Measurements from ENCODE around the gene ATP8A1. TPM values are rescaled to one million over a fixed set of nuclear protein-coding genes. Genes with fewer than 3 reads are reported as not detected.

Gene ATP8A1
- total and polyA plus RNA-seq, 2 of the 4 experiments (the other 2 are of a cell fraction), result 0.12 to 0.36 TPM

GRCh38 chr4:42464550-42465094 lies 192.3 kb downstream of the ATP8A1 start:
- no TSS peak for BruUV-seq (replicated peaks)
- in situ Hi-C loops (cut with MboI; ENCODE audit: low sequenced_read_pairs), result no loop called here
- no peak overlapping the region for H2BK15ac ChIP-seq (ENCODE audit: low read depth, low read length)
- H3K9ac ChIP-seq (ENCODE audit: low read depth, low read length), result no peak overlapping the region
- H3K4me2 ChIP-seq (ENCODE audit: low read depth, low read length), result no peak overlapping the region
- no peaks in the 10 kb centered on the region for H3K9me3 ChIP-seq (ENCODE audit: control insufficient read depth, insufficient read depth, low read length)
- TF ChIP-seq RFX5 (IDR thresholded peaks at IDR 0.05; ENCODE audit: low read depth, low read length) (no peak), RCOR1 (IDR thresholded peaks at IDR 0.05; ENCODE audit: insufficient replicate concordance, low read length) (no peak), ELK1 (IDR thresholded peaks at IDR 0.05; ENCODE audit: borderline replicate concordance, low read depth, low read length) (no peak), POLR2A (IDR thresholded peaks at IDR 0.05; ENCODE audit: low read depth, low read length) (no peak), FOS (IDR thresholded peaks at IDR 0.05; ENCODE audit: low read depth, low read length) (no peak), USF2 (IDR thresholded peaks at IDR 0.05; ENCODE audit: low read depth, low read length) (no peak), BHLHE40 (IDR thresholded peaks at IDR 0.05; ENCODE audit: low read depth, low read length) (no peak), MAZ (IDR thresholded peaks at IDR 0.05; ENCODE audit: borderline replicate concordance, low read depth, low read length) (no peak), SMC3 (IDR thresholded peaks at IDR 0.05; ENCODE audit: low read depth, low read length) (no peak), MXI1 (IDR thresholded peaks at IDR 0.05; ENCODE audit: borderline replicate concordance, low read depth, low read length) (no peak), CEBPB (IDR thresholded peaks at IDR 0.05; ENCODE audit: low read depth, low read length) (no peak), MAFK (IDR thresholded peaks at IDR 0.05; ENCODE audit: low read depth, low read length) (no peak), CHD1 (IDR thresholded peaks at IDR 0.05; ENCODE audit: low read depth, low read length) (no peak), NFE2L2 (IDR thresholded peaks at IDR 0.05; ENCODE audit: low read depth, low read length) (no peak), RAD21 (IDR thresholded peaks at IDR 0.05; ENCODE audit: low read length) (no peak)
- TF ChIP-seq, protein P1, sequence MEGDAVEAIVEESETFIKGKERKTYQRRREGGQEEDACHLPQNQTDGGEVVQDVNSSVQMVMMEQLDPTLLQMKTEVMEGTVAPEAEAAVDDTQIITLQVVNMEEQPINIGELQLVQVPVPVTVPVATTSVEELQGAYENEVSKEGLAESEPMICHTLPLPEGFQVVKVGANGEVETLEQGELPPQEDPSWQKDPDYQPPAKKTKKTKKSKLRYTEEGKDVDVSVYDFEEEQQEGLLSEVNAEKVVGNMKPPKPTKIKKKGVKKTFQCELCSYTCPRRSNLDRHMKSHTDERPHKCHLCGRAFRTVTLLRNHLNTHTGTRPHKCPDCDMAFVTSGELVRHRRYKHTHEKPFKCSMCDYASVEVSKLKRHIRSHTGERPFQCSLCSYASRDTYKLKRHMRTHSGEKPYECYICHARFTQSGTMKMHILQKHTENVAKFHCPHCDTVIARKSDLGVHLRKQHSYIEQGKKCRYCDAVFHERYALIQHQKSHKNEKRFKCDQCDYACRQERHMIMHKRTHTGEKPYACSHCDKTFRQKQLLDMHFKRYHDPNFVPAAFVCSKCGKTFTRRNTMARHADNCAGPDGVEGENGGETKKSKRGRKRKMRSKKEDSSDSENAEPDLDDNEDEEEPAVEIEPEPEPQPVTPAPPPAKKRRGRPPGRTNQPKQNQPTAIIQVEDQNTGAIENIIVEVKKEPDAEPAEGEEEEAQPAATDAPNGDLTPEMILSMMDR (conservative IDR thresholded peaks at IDR 0.05; ENCODE audit: low read depth, low read length), result no peak
- ChIA-PET CTCF (interaction anchor here (0.9 to 1.0 kb wide), 2 partner anchors 11 to 55 kb away, joined by 3 to 4 read pairs; no protein-coding TSS in a partner anchor), POLR2A (ENCODE audit: unreplicated experiment) (no interaction called here)
- H3K4me3 ChIP-seq (ENCODE audit: insufficient read depth, low read depth, low read length), result no peak overlapping the region
- no peak overlapping the region for H3K23ac ChIP-seq (ENCODE audit: low read depth, low read length)
- no peak overlapping the region for H4K8ac ChIP-seq (ENCODE audit: low read depth in 2 of 2, low read length in 2 of 2)
- H3K27ac ChIP-seq (ENCODE audit: insufficient read depth, low read length), result no peak overlapping the region
- H2BK120ac ChIP-seq (ENCODE audit: low read depth, low read length), result no peak overlapping the region
- H2AK9ac ChIP-seq (replicated peaks; ENCODE audit: low read depth, low read length, poor library complexity), result no peak overlapping the region
- H3K9me1 ChIP-seq (ENCODE audit: insufficient read depth, low read length), result no peaks in the 10 kb centered on the region
- no peak overlapping the region for H4K91ac ChIP-seq (ENCODE audit: insufficient read depth, low read depth, low read length)
- no peak overlapping the region for H3K4ac ChIP-seq (ENCODE audit: low read depth, low read length)
- no peaks in the 10 kb centered on the region for H4K20me1 ChIP-seq (ENCODE audit: insufficient read depth, low read length)
- no peak overlapping the region for H2BK5ac ChIP-seq (ENCODE audit: low read depth, low read length, poor library complexity, severe bottlenecking)
- no peak overlapping the region for H3K56ac ChIP-seq (ENCODE audit: extremely low read depth, insufficient read depth, low read length)
- no peaks in the 10 kb centered on the region for H3K27me3 ChIP-seq (ENCODE audit: control insufficient read depth, insufficient read depth, low read length)
- ATAC-seq (ENCODE audit: low read depth) (peak; percentile 61; the same call in 1 of the 2 replicates), DNase-seq (peak; percentile 10)
- H3K14ac ChIP-seq (replicated peaks; ENCODE audit: low read depth, low read length), result no peak overlapping the region
- H2AFZ ChIP-seq (replicated peaks; ENCODE audit: low read length, poor library complexity), result no peak overlapping the region
- H4K5ac ChIP-seq (ENCODE audit: low read depth, low read length), result no peak overlapping the region
- H3K18ac ChIP-seq (ENCODE audit: low read depth, low read length), result no peak overlapping the region
- intact Hi-C loops (cut with micrococcal nuclease), result no loop called here
- 63% methylated on average over 3 of the region's 8 CpGs; no CpG with 5 or more reads in 1 of the 2 experiments for WGBS, 2 experiments (ENCODE audit: extremely low coverage in 2 of 2, insufficient read length in 1 of 2)
- no peaks in the 10 kb centered on the region for H3K79me1 ChIP-seq (ENCODE audit: low read depth in 1 of 2, low read length in 2 of 2)
- no peaks in the 10 kb centered on the region for H3K36me3 ChIP-seq (ENCODE audit: control insufficient read depth, insufficient read depth, low read length)
- H3K4me1 ChIP-seq (ENCODE audit: control insufficient read depth, insufficient read depth, low read length), result no peaks in the 10 kb centered on the region
- dilution Hi-C loops (cut with HindIII; ENCODE audit: low sequenced_read_pairs, unreplicated experiment), result no loop called here
- no peak overlapping the region for H2AK5ac ChIP-seq (ENCODE audit: low read depth, low read length)
- no peak overlapping the region for H2BK20ac ChIP-seq (ENCODE audit: low read depth, low read length)

All from IMR-90 (cell line).